GM23338 (cell line): Measurements from ENCODE around the gene PLCXD3. TPM values are rescaled to one million over a fixed set of nuclear protein-coding genes. Genes with fewer than 3 reads are reported as not detected.

ENCODE experiments used
- ATAC-seq: fragments of 200-7000 bp; cut with Tn5 transposase; 3 replicates; pipeline ENCODE4 v1.9.1; 2020
- DNase-seq: peaks from one replicate; pipeline ENCODE4 v3.0.0-alpha.2; 2015; ENCODE audit warnings: low spot score
- H2AFZ ChIP-seq: fragments of 200-600 bp; sonication (generic); 2 replicates; pipeline ENCODE4 v1.8.0; 2016; ENCODE audit warnings: antibody characterized with exemption, mild to moderate bottlenecking, moderate library complexity
- H3F3A ChIP-seq: fragments of 200-600 bp; sonication (generic); replicated peaks from 2 replicates; pipeline ENCODE4 v1.8.0; 2017; ENCODE audit warnings: antibody characterized with exemption, mixed run types, low read depth
- H3K27ac ChIP-seq: fragments of 200-600 bp; sonication (generic); 2 replicates; pipeline ENCODE4 v1.6.1; 2016; ENCODE audit warnings: low read depth
- H3K27me3 ChIP-seq: fragments of 200-600 bp; sonication (generic); 2 replicates; pipeline ENCODE4 v1.8.0; 2016; ENCODE audit warnings: mild to moderate bottlenecking, mixed run types, moderate library complexity; ENCODE audit not compliant: insufficient read depth
- H3K36me3 ChIP-seq: fragments of 200-600 bp; sonication (generic); 2 replicates; pipeline ENCODE4 v1.8.0; 2016; ENCODE audit warnings: mild to moderate bottlenecking; ENCODE audit not compliant: insufficient read depth
- H3K4me1 ChIP-seq: fragments of 200-600 bp; sonication (generic); 2 replicates; pipeline ENCODE4 v1.8.0; 2016; ENCODE audit warnings: mild to moderate bottlenecking, moderate library complexity; ENCODE audit not compliant: insufficient read depth
- H3K4me2 ChIP-seq: fragments of 200-600 bp; sonication (generic); 2 replicates; pipeline ENCODE4 v1.7.1; 2017; ENCODE audit warnings: mixed run types
- H3K4me3 ChIP-seq: fragments of 200-600 bp; sonication (generic); 2 replicates; pipeline ENCODE4 v1.6.1; 2016; ENCODE audit warnings: mixed run types
- H3K79me2 ChIP-seq: fragments of 200-600 bp; sonication (generic); replicated peaks from 2 replicates; pipeline ENCODE4 v1.8.0; 2017; ENCODE audit warnings: mild to moderate bottlenecking; ENCODE audit not compliant: insufficient read depth
- H3K9me2 ChIP-seq: fragments of 200-600 bp; sonication (generic); 2 replicates; pipeline ENCODE4 v1.8.0; 2017; ENCODE audit not compliant: insufficient read depth
- H4K20me1 ChIP-seq: fragments of 200-600 bp; sonication (generic); replicated peaks from 2 replicates; pipeline ENCODE4 v1.8.0; 2017; ENCODE audit warnings: mild to moderate bottlenecking; ENCODE audit not compliant: insufficient read depth
- H3K27ac Mint-ChIP-seq: 2 replicates; pipeline ENCODE4 v1.8.0; 2020; ENCODE audit warnings: inconsistent platforms, mild to moderate bottlenecking, moderate library complexity, mixed read lengths
- H3K27me3 Mint-ChIP-seq: 3 replicates; pipeline ENCODE4 v1.8.0; 2022; ENCODE audit warnings: low read depth, mild to moderate bottlenecking, moderate library complexity, mixed read lengths, inconsistent platforms; ENCODE audit not compliant: insufficient read depth, poor library complexity
- H3K36me3 Mint-ChIP-seq: 3 replicates; pipeline ENCODE4 v1.8.0; 2021; ENCODE audit warnings: low read depth, mild to moderate bottlenecking, inconsistent platforms, moderate library complexity, mixed read lengths
- H3K4me1 Mint-ChIP-seq: 3 replicates; pipeline ENCODE4 v1.8.0; 2020; ENCODE audit warnings: mild to moderate bottlenecking, inconsistent platforms, mixed read lengths
- H3K4me3 Mint-ChIP-seq: 3 replicates; pipeline ENCODE4 v1.8.0; 2021; ENCODE audit warnings: moderate library complexity, mild to moderate bottlenecking, inconsistent platforms, mixed read lengths
- H3K9me3 Mint-ChIP-seq: 3 replicates; pipeline ENCODE4 v1.8.0; 2020; ENCODE audit warnings: moderate library complexity, mild to moderate bottlenecking, inconsistent platforms, mixed read lengths
- CREB1 ChIP-seq: fragments of 250-450 bp; sonication (Bioruptor Pico); IDR thresholded peaks from 2 replicates; pipeline ENCODE4 v1.5.0; 2020; ENCODE audit warnings: low read depth, mild to moderate bottlenecking, moderate library complexity
- CTCF ChIP-seq, 2 experiments: fragments of 200-600 bp in 1 of 2; sonication (generic) in 1 of 2; conservative IDR thresholded peaks; 2 replicates each; pipeline versions ENCODE4 v1.5.1 to v1.6.1; 2016 to 2017; ENCODE audit warnings: antibody characterized with exemption in 2 of 2, low read depth in 2 of 2, mild to moderate bottlenecking in 2 of 2, moderate library complexity in 1 of 2
- ETS1 ChIP-seq: IDR thresholded peaks from 2 replicates; pipeline ENCODE4 v1.6.1; 2016; ENCODE audit warnings: antibody characterized with exemption
- EZH2 ChIP-seq: fragments of 200-600 bp; sonication (generic); IDR thresholded peaks from one replicate; pipeline ENCODE4 v1.8.0; 2017; ENCODE audit warnings: antibody characterized with exemption, mild to moderate bottlenecking, low read depth; ENCODE audit not compliant: unreplicated experiment
- EZH2phosphoT487 ChIP-seq: fragments of 200-600 bp; sonication (generic); IDR thresholded peaks from one replicate; pipeline ENCODE4 v1.8.1; 2018; ENCODE audit warnings: antibody characterized with exemption; ENCODE audit not compliant: unreplicated experiment
- JUNB ChIP-seq: IDR thresholded peaks from one replicate; pipeline ENCODE4 v1.6.1; 2016; ENCODE audit warnings: antibody characterized with exemption; ENCODE audit not compliant: unreplicated experiment
- POLR2AphosphoS5 ChIP-seq: IDR thresholded peaks from 2 replicates; pipeline ENCODE4 v1.6.1; 2016; ENCODE audit warnings: antibody characterized with exemption, low read depth
- REST ChIP-seq: IDR thresholded peaks from one replicate; pipeline ENCODE4 v1.6.1; 2018; ENCODE audit warnings: antibody characterized with exemption; ENCODE audit not compliant: unreplicated experiment
- STAT1 ChIP-seq: IDR thresholded peaks from one replicate; pipeline ENCODE4 v1.6.1; 2016; ENCODE audit warnings: antibody characterized with exemption; ENCODE audit not compliant: unreplicated experiment
- ZNF114 ChIP-seq: fragments of 250-450 bp; sonication (Bioruptor Pico); IDR thresholded peaks from 2 replicates; pipeline ENCODE4 v1.5.0; 2020; ENCODE audit warnings: mild to moderate bottlenecking, moderate library complexity
- ZNF331 ChIP-seq: fragments of 250-450 bp; sonication (Bioruptor Pico); IDR thresholded peaks from 2 replicates; pipeline ENCODE4 v1.5.0; 2020; ENCODE audit warnings: low read depth, mild to moderate bottlenecking, moderate library complexity
- ZNF462 ChIP-seq: fragments of 250-450 bp; sonication (Bioruptor Pico); IDR thresholded peaks from 2 replicates; pipeline ENCODE4 v1.5.0; 2020; ENCODE audit warnings: mild to moderate bottlenecking, moderate library complexity
- polyA plus RNA-seq: library from polyadenylated mRNA; unstranded; fragments of >200 nt; fragmentation: Nextera tagmentation; extraction: Ambion mirVana; gene quantifications from 2 replicates; pipeline ENCODE4 v1.2.1, GENCODE V29; 2016
- total RNA-seq: library from RNA; depleted of rRNA; stranded (reverse); fragments of >200 nt; shearing (Covaris generic); gene quantifications from 2 replicates; pipeline ENCODE4 v1.2.3, GENCODE V29; 2014

The PLCXD3 gene
- total and polyA plus RNA-seq, 2 experiments from 2014 or later, result 0.03 TPM

GRCh38 chr5:41392016-41392415 lies 118.4 kb downstream of the PLCXD3 start:
- no peak for TF ChIP-seq CREB1
- no peak for TF ChIP-seq POLR2AphosphoS5
- TF ChIP-seq ETS1, result no peak
- no peak for TF ChIP-seq ZNF331 (CRISPR knock-in tag)
- TF ChIP-seq STAT1, result no peak
- TF ChIP-seq CTCF (conservative IDR thresholded peaks at IDR 0.05; ENCODE audit: low read depth in 2 of 2), result no peak
- TF ChIP-seq REST, result no peak
- no peak for TF ChIP-seq ZNF462 (CRISPR knock-in tag)
- TF ChIP-seq EZH2phosphoT487, result no peak
- TF ChIP-seq EZH2, result no peak
- no peak for TF ChIP-seq JUNB
- TF ChIP-seq ZNF114 (CRISPR knock-in tag), result no peak
- Mint-ChIP-seq H3K36me3 (peaks cover 10% of the 10 kb centered on the region; the same call in 2 of the 3 replicates), H3K27ac (no peak overlapping the region), H3K4me1 (no peaks in the 10 kb centered on the region), H3K9me3 (peaks cover 14% of the 10 kb centered on the region), H3K4me3 (no peak overlapping the region), H3K27me3 (no peaks in the 10 kb centered on the region)
- DNase-seq (no peak), ATAC-seq (no peak)
- Histone ChIP-seq H3K36me3 (no peaks in the 10 kb centered on the region), H3K4me2 (no peak overlapping the region), H3K4me1 (no peaks in the 10 kb centered on the region), H4K20me1 (no peaks in the 10 kb centered on the region), H3K9me2 (peaks cover 8% of the 10 kb centered on the region; the same call in 1 of the 2 replicates), H3K79me2 (no peaks in the 10 kb centered on the region), H3K4me3 (no peak overlapping the region), H3K27ac (no peak overlapping the region), H2AFZ (no peak overlapping the region), H3F3A (no peaks in the 10 kb centered on the region), H3K27me3 (no peaks in the 10 kb centered on the region)
